Astrocyte (in vitro differentiated cells and primary cell): ENCODE data around the gene OTOP3.

Source experiments
- EZH2 ChIP-seq: IDR thresholded peaks from 2 replicates; pipeline ENCODE4 v1.6.1; 2012; ENCODE audit warnings: mild to moderate bottlenecking, low read length, inconsistent platforms; ENCODE audit not compliant: insufficient read depth
- TF ChIP-seq, protein P1 (sequence below): IDR thresholded peaks from 2 replicates; pipeline ENCODE4 v1.5.1; 2011; ENCODE audit warnings: low read depth, mild to moderate bottlenecking, inconsistent platforms, low read length, moderate library complexity; ENCODE audit not compliant: insufficient read depth

DNA sequence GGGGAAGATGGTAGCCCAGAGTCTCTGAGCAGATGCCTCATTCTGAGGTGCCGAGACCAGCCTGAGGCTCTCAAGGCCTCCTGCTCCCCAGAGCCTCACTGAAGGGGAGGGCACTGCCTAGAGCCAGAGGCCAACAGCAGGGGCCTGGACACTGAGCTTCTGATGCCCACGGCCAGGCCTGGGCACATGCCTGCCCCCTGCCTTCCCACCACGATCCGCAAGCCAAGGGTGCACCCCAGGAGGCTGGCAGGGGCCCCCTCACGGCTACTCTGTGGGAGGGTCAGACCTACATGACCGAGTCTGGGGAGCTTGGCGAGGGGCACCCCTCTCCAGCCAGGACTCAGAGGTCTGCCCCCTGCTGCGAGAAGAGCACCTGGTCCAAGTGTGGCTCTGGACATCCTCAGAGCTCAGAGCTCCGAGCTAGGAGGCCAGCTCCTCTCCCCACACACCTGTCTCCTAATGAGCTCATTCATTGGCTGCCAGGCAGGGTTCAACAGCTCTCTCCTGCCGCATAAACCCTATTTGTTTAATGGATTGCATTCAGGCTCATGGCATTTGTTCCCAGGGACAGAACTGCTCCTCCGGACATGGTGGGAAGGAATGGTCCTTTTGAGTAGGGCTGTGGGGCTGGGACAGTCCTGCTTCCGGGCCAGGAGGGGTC is 13.9 kb downstream of the OTOP3 start:
- TF ChIP-seq, protein P1, sequence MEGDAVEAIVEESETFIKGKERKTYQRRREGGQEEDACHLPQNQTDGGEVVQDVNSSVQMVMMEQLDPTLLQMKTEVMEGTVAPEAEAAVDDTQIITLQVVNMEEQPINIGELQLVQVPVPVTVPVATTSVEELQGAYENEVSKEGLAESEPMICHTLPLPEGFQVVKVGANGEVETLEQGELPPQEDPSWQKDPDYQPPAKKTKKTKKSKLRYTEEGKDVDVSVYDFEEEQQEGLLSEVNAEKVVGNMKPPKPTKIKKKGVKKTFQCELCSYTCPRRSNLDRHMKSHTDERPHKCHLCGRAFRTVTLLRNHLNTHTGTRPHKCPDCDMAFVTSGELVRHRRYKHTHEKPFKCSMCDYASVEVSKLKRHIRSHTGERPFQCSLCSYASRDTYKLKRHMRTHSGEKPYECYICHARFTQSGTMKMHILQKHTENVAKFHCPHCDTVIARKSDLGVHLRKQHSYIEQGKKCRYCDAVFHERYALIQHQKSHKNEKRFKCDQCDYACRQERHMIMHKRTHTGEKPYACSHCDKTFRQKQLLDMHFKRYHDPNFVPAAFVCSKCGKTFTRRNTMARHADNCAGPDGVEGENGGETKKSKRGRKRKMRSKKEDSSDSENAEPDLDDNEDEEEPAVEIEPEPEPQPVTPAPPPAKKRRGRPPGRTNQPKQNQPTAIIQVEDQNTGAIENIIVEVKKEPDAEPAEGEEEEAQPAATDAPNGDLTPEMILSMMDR, result no peak
- no peak for TF ChIP-seq EZH2
